ENCODE data around the gene DIRAS1.

The DIRAS1 gene

DNA sequence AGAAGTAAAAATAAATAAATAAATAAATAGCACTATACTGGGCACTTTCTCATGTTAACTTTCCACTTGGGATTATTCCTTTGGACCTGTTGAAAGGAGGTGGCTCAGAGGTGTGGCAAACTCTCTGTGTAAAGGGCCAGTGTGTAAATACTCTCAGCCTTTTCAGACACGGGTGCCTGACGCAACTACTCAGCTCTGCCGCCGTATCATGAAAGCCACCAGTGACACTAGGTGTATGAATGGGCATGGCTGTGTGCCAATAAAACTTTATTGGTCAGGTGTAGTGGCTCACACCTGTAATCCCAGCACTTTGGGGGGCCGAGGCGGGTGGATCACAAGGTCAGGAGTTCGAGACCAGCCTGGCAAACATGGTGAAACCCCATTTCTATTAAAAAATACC, 38.8 kb upstream of the DIRAS1 start:
- Mint-ChIP-seq H3K27ac (no peak overlapping the region), H3K4me3 (no peak overlapping the region), H3K9me3 (no peaks in the 10 kb centered on the region), H3K36me3 (ENCODE audit: low read depth) (peaks cover 14% of the 10 kb centered on the region), H3K27me3 (ENCODE audit: low read depth) (no peaks in the 10 kb centered on the region), H3K4me1 (ENCODE audit: low read depth) (no peaks in the 10 kb centered on the region)

DNA sequence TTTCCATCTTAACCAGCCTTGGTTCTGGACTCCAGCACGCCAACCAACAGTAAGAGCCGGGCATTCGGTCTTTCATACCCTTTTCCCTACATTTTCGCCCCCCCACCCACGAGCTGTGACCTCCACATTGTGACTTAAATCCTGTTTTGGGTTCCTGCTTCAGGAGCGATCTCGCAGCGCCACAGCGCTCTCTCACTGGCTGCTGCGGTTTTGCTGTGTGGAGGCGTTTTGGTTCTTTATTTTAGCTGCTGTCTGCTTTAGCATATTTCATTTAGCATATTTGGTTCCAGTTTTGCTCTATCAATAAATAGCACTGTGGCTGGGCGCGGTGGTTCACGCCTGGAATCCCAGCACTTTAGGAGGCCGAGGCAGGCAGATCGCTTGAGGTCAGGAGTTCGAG, 38.2 kb upstream of the DIRAS1 start:
- H3K4me3 Mint-ChIP-seq: no peak overlapping the region
- H3K27ac Mint-ChIP-seq: no peak overlapping the region
- no peaks in the 10 kb centered on the region for H3K27me3 Mint-ChIP-seq (ENCODE audit: low read depth)
- no peaks in the 10 kb centered on the region for H3K9me3 Mint-ChIP-seq
- H3K36me3 Mint-ChIP-seq (ENCODE audit: low read depth): peaks cover 12% of the 10 kb centered on the region
- no peaks in the 10 kb centered on the region for H3K4me1 Mint-ChIP-seq (ENCODE audit: low read depth)

DNA sequence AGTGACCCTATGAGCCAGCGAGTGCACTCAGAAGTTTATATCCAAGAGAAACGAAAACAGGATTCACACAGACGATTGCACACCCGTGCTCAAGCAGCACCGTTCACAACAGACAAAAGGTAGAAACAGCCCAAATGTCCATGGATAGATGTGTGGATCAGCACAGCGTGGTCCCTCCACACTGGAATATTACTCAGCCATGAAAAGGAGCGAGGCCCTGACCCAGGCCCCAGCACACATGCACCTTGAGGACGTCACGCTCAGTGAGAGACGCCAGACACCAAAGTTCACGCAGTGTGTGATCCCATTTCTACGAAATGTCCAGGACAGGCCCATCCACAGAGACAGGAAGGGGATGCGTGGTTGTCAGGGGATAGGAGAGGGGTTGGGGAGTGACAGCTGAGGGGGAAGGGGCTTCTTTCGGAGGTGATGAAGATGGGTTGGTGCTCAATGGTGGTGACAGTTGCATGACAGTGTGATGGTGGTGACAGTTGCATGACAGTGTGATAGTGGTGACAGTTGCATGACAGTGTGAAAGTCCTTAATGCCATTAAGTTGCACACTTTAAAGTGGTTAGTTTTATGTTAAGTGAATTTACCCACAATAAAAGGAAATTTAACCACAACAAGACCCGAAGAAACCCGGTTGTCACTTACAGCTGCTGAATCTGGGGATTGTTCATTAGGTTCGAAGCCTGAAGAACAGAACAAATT, 37.6 kb upstream of the DIRAS1 start:
- H3K9me3 Mint-ChIP-seq: no peaks in the 10 kb centered on the region
- no peaks in the 10 kb centered on the region for H3K4me1 Mint-ChIP-seq (ENCODE audit: low read depth)
- no peak overlapping the region for H3K4me3 Mint-ChIP-seq
- no peak overlapping the region for H3K27ac Mint-ChIP-seq
- peaks cover 12% of the 10 kb centered on the region for H3K36me3 Mint-ChIP-seq (ENCODE audit: low read depth)
- no peaks in the 10 kb centered on the region for H3K27me3 Mint-ChIP-seq (ENCODE audit: low read depth)

DNA sequence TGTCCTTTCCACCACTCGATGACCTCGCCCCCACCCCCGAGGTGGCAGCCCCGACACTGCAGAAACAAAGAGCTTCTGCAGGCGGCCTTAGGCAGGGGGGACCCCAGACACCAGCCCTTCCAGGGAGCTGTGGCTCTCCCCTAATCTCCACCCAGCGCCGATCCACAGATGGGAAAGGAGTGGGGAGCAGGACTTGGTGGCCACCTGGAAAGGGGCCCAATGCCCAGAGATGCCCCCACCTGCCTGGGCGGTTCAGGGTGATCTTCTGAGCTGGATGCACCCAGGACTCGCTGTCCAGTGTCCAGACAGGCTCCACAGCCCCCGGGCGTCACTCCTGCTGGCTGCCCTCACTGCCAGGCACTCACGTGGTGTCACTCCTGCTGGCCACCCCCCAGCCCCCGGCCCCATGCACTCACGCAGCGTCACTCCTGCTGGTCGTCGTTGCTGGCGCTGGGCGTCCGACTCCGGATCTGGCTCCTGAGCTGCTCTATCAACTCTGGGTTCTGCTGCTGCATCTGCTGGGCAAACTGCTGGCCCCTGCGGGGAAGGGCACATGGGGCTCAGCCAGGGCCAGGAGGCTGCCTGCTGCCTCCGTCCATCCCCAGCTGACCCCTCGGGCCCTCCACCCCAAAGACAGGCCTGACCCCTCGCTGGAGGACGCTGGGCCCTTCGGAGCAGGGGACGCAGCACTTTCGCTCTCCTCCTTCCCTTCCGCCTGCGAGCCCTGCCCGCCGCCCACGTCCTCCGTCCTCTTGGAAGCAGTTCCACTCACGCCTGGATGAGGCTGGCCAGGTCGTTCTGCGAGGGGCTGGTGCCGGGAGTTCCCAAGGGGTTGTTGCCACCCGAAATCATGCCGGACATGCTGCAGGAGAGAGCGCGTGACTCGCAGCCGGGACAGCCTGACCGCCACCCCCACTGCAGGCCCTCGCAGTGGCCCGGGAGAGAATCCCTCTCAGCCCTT, 36.0 kb upstream of the DIRAS1 start:
- Mint-ChIP-seq H3K4me3 (no peak overlapping the region), H3K27me3 (ENCODE audit: low read depth) (no peaks in the 10 kb centered on the region), H3K9me3 (no peaks in the 10 kb centered on the region), H3K4me1 (ENCODE audit: low read depth) (no peaks in the 10 kb centered on the region), H3K27ac (no peak overlapping the region), H3K36me3 (ENCODE audit: low read depth) (peaks cover 12% of the 10 kb centered on the region)

DNA sequence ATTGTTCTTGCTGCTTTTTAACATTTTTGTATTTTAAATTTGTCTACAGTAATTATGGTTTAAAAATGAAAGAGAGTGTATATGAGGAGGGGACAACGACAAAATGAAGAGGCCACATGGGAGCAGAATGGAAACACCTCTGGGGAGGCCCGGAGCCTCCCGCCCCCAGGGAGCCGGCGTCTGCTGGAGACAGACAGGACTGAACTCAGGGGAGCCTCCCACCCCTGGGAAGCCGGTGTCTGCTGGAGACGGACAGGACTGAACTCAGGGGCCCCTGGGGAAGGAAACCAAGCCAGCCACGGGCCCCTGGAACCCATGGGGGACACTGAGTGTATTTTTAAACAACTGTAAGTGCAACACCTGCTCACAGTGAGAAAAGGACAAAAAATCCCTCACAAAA, 35.3 kb upstream of the DIRAS1 start:
- Mint-ChIP-seq H3K27me3 (ENCODE audit: low read depth) (no peaks in the 10 kb centered on the region), H3K27ac (no peak overlapping the region), H3K9me3 (no peaks in the 10 kb centered on the region), H3K4me1 (ENCODE audit: low read depth) (no peaks in the 10 kb centered on the region), H3K4me3 (no peak overlapping the region), H3K36me3 (ENCODE audit: low read depth) (peaks cover 12% of the 10 kb centered on the region)

DNA sequence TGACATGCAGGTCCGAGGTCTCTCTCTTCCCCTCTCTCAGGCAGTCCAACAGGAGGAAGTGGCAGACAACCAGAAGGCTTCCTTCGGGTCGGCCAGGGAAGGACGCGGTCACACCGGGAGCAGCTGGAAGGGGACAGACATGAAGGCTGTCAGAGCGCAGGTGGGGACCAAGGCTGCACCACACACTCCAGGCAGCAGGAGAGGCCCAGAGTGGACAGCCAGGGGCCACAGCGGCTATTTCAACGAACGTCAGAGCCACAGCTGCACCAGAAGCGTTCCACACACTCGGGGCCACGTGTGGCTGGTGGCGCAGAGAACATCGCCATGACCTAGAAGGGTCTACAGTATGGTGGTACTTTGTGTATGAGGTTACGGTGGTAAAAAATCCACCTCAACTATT, 34.6 kb upstream of the DIRAS1 start:
- Mint-ChIP-seq H3K9me3 (no peaks in the 10 kb centered on the region), H3K4me1 (ENCODE audit: low read depth) (no peaks in the 10 kb centered on the region), H3K36me3 (ENCODE audit: low read depth) (peaks cover 12% of the 10 kb centered on the region), H3K4me3 (no peak overlapping the region), H3K27ac (no peak overlapping the region), H3K27me3 (ENCODE audit: low read depth) (no peaks in the 10 kb centered on the region)

DNA sequence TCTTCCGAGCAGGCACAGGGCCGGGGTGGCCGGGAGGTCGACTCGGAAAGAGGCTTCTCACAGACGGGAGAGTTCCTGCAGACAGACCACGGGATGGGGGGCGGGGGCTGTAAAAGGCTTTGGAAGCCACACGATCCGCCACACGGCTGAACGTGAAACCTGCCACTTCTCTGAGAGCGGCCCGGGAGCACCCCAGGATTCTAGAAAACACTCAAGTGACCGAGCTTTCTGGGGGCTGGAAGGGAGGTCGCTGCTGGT, 34.2 kb upstream of the DIRAS1 start:
- Mint-ChIP-seq H3K27me3 (ENCODE audit: low read depth) (no peaks in the 10 kb centered on the region), H3K4me3 (no peak overlapping the region), H3K4me1 (ENCODE audit: low read depth) (no peaks in the 10 kb centered on the region), H3K9me3 (no peaks in the 10 kb centered on the region), H3K27ac (no peak overlapping the region), H3K36me3 (ENCODE audit: low read depth) (peaks cover 12% of the 10 kb centered on the region)

DNA sequence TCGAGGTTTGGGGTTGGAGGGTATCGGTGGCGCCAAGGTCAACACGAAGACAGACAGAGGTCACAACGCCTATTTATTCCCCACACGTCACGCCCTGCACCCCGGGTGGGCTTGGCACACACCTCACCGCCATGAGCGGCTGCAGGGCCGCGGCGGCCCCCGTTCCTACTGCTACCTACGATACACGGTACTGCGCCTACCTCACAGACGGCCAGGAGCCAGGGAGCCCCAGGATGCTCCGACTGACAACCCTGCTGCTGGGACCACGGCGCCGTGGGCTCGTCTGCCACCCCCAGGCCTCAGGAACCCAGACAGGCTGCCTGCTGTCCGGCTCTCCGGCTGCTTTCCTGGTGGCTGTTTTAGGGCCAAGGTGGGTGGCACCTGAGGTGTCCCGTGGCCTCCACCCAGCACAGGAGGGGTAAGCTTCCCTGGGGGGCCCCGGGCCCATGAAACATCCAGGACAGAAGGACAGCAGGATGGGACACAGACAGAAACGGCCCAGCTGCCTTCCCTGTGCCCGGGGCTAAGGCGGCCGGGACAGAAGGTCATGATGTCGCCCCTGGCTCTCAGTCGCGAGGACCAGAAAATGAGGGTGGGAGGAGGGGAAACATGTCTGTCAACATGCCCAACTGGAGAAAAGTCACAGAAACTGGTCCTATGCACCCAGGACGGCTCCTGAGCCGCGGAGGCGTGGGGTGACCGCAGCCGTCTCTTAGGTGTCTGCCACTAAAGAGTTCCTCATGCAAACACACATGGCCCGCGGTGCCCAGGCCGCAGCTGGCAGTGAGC, 33.7 kb upstream of the DIRAS1 start:
- Mint-ChIP-seq H3K4me1 (ENCODE audit: low read depth) (no peaks in the 10 kb centered on the region), H3K36me3 (ENCODE audit: low read depth) (peaks cover 12% of the 10 kb centered on the region), H3K27ac (no peak overlapping the region), H3K9me3 (no peaks in the 10 kb centered on the region), H3K4me3 (no peak overlapping the region), H3K27me3 (ENCODE audit: low read depth) (no peaks in the 10 kb centered on the region)

DNA sequence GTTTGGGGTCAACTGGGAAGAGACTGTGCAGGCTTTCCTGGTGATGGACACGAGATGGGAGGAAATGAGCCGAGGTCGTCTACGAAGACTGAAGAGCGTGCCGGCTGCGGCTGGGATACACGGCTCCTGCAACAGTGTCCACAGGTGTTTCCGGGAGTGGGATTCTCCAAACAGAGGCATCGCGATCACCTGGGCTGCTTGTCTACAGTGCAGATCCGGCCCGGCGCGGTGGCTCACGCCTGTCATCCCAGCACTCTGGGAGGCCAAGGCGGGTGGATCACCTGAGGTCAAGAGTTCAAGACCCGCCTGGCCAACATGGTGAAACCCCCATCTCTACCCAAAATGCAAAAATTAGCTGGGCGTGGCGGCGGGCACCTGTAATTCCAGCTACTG, 30.3 kb upstream of the DIRAS1 start:
- Mint-ChIP-seq H3K36me3 (ENCODE audit: low read depth) (peaks cover 3% of the 10 kb centered on the region), H3K9me3 (no peaks in the 10 kb centered on the region), H3K27ac (no peak overlapping the region), H3K27me3 (ENCODE audit: low read depth) (no peaks in the 10 kb centered on the region), H3K4me3 (no peak overlapping the region), H3K4me1 (ENCODE audit: low read depth) (peaks cover 2% of the 10 kb centered on the region)

DNA sequence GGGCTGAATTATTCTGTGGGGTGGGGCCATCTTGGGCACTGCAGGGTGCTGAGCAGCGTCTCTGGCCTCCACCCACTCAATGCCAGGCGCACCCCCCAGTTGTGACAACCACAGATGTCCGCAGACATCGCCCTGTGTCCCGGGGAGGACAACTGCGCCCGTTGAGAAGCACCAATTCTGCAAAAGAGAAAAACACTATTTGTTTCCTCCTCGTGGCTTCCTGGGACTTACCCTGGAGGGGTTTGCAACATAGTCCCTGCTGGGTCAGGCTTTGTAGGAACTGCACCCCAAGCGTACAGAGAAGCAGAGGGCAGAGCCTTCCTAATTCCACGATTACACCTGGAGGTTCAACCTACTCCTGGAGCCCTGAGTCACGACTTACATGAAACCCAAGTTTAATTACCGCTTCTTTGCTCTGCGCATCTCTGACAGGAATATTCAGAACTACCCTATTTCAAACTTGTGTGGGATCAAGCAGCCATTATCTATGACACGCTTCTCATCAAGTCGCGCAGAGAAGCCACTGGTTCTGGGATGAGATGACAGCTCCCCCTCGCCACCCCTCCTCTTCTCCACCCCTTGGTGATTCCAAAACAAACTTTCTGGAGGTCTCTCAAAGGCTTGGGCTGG, 29.8 kb upstream of the DIRAS1 start:
- Mint-ChIP-seq H3K9me3 (no peaks in the 10 kb centered on the region), H3K27me3 (ENCODE audit: low read depth) (no peaks in the 10 kb centered on the region), H3K4me1 (ENCODE audit: low read depth) (peaks cover 2% of the 10 kb centered on the region), H3K36me3 (ENCODE audit: low read depth) (peaks cover 3% of the 10 kb centered on the region), H3K27ac (no peak overlapping the region), H3K4me3 (no peak overlapping the region)

DNA sequence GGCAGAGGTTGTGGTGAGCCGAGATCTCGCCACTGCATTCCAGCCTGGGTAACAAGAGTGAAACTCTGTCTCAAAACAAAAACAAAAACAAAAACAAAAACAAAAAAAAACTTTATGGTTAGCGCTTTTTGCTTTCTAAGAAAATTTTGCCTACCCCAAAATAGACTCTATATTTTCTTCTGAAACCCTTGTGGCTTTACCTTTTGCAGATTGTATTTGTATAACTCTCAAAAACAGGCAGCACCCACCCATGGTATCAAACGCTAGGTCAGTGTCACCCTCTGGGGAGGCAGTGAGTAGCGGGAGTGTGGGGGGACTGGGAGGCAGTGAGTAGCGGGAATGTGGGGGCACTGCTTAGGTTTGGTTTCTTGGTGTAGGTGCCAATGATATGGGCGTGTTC, 26.2 kb upstream of the DIRAS1 start:
- no peak overlapping the region for H3K27ac Mint-ChIP-seq
- no peak overlapping the region for H3K4me3 Mint-ChIP-seq
- H3K4me1 Mint-ChIP-seq (ENCODE audit: low read depth): peaks cover 2% of the 10 kb centered on the region
- H3K36me3 Mint-ChIP-seq (ENCODE audit: low read depth): no peaks in the 10 kb centered on the region
- H3K27me3 Mint-ChIP-seq (ENCODE audit: low read depth): peaks cover 10% of the 10 kb centered on the region
- H3K9me3 Mint-ChIP-seq: no peaks in the 10 kb centered on the region

DNA sequence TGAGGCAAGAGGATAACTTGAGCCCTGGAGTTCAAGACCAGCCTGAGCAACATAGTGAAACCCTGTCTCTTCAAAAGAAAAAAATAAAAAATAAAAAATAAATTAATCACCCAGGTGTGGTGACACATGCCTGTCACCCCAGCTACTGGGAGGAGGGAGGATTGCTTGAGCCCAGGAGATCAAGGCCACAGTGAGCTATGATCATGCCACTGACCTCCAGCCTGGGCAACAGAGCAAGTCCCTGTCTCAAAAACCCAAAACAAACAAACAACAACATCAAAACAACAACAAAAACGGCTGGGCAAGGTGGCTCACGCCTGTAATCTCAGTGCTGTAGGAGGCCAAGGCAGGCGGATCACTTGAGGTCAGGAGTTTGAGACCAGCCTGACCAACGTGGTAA, 22.9 kb upstream of the DIRAS1 start:
- no peak overlapping the region for H3K4me3 Mint-ChIP-seq
- peaks cover 10% of the 10 kb centered on the region for H3K27me3 Mint-ChIP-seq (ENCODE audit: low read depth)
- no peak overlapping the region for H3K27ac Mint-ChIP-seq
- H3K36me3 Mint-ChIP-seq (ENCODE audit: low read depth): no peaks in the 10 kb centered on the region
- H3K9me3 Mint-ChIP-seq: no peaks in the 10 kb centered on the region
- peaks cover 6% of the 10 kb centered on the region for H3K4me1 Mint-ChIP-seq (ENCODE audit: low read depth)

DNA sequence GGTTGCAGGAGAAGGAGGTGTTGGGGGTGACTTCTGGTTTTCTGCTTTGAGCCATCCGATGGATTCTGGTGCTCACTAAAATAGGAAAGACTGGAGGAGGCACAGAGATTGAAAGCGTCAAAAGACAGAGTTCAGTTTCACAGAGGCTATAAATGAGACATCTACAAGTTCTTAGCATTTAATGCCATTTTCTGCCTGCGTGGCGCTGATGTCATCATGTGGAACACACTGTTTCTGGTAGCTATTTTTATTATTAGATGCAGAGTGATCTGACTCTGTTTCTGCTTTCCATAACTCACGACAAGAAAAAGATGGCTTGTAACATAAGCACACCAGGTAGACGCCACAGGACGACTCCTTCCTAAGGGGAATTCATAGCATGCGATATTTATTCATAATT, 21.9 kb upstream of the DIRAS1 start:
- Mint-ChIP-seq H3K9me3 (no peaks in the 10 kb centered on the region), H3K36me3 (ENCODE audit: low read depth) (no peaks in the 10 kb centered on the region), H3K27me3 (ENCODE audit: low read depth) (peaks cover 10% of the 10 kb centered on the region), H3K27ac (no peak overlapping the region), H3K4me1 (ENCODE audit: low read depth) (peaks cover 13% of the 10 kb centered on the region), H3K4me3 (no peak overlapping the region)

DNA sequence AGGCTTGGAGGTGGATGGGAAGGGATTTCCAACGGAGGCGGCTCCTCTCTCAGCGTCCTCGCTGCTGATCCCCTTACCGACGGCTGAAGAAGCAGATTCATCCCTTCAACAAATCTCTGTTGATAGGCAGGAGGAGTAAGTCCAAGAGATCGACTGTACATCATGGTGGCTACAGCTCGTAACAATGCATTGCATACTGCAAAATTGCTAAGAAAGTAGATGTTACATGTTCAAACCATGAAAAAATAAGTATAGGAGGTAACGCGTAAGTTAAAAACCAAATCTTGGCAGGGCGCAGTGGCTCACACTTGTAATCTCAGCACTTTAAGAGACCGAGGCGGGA, 19.1 kb upstream of the DIRAS1 start:
- Mint-ChIP-seq H3K4me3 (no peak overlapping the region), H3K36me3 (ENCODE audit: low read depth) (peaks cover 13% of the 10 kb centered on the region), H3K27ac (no peak overlapping the region), H3K9me3 (no peaks in the 10 kb centered on the region), H3K27me3 (ENCODE audit: low read depth) (peaks cover 10% of the 10 kb centered on the region), H3K4me1 (ENCODE audit: low read depth) (peaks cover 12% of the 10 kb centered on the region)
